NB4 (cell line): ENCODE data around the gene TAF4.
A peak's percentile ranks its signal among the peaks of the same experiment; 100 is the strongest.

ENCODE experiments used
- DNase-seq: peaks from one replicate; pipeline ENCODE4 v3.0.0; 2010; ENCODE audit warnings: low read depth
- H3K4me3 ChIP-seq: one replicate; pipeline ENCODE4 v1.5.1; 2011; ENCODE audit warnings: mild to moderate bottlenecking, low read depth, low read length, moderate library complexity
- MYC ChIP-seq: IDR thresholded peaks from 2 replicates; pipeline ENCODE4 v1.6.1; 2011; ENCODE audit warnings: low read depth, low read length
- POLR2A ChIP-seq: IDR thresholded peaks from 2 replicates; pipeline ENCODE4 v1.6.1; 2011; ENCODE audit warnings: mild to moderate bottlenecking; ENCODE audit not compliant: insufficient read length; ENCODE audit errors: extremely low read depth
- TF ChIP-seq, protein P1 (sequence below): IDR thresholded peaks from 2 replicates; pipeline ENCODE4 v1.6.1; 2011; ENCODE audit warnings: low read depth, low read length
- TF ChIP-seq, protein P2 (sequence below): IDR thresholded peaks from one replicate; pipeline ENCODE4 v1.5.1; 2012; ENCODE audit warnings: low read depth, low read length

The TAF4 gene

DNA sequence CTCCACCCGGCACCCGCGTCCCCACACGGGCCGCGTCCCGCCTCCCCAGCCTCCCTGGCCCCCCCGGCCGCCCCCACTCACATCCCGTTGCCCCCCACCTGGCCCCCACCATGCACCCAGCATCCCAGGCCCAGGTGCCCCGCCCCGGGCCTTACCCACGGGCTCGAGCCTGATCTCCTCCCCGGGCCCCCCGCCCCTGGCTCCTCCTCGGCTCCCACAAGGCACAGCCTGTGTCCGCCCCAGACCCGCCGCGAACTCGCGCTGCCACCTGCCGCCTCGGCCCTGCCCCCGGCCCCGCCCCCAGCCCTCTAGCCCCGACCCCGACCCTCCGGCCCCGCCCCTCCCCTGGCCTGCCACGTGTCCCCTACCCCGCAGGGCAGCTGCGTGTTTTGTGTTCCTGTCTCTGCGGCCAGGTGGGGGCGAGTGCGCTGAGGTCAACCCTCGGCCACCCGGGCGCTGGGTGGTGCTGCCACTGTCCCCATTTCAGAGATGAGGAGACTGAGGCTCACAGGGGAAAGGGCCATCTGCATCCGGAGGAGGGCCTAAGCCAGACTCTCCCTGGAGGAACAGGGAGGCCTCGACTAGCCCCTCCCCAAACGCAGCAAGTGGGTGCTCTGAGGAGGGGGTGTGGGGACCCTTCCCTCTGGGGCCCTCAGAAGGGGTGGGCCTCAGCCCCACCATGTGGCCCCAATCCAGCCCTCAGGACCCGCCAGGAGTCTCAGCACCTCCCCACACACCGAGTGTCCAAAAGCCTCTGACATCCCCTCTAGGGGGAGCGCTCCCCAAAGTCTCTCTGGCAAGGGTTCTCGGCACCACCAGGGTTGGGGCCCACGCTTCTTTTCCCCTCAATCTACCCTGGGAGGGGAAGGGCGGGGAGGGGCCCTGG, 99.8 kb downstream of the TAF4 start:
- TF ChIP-seq, protein P1, sequence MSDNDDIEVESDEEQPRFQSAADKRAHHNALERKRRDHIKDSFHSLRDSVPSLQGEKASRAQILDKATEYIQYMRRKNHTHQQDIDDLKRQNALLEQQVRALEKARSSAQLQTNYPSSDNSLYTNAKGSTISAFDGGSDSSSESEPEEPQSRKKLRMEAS, result no peak
- TF ChIP-seq, protein P2, sequence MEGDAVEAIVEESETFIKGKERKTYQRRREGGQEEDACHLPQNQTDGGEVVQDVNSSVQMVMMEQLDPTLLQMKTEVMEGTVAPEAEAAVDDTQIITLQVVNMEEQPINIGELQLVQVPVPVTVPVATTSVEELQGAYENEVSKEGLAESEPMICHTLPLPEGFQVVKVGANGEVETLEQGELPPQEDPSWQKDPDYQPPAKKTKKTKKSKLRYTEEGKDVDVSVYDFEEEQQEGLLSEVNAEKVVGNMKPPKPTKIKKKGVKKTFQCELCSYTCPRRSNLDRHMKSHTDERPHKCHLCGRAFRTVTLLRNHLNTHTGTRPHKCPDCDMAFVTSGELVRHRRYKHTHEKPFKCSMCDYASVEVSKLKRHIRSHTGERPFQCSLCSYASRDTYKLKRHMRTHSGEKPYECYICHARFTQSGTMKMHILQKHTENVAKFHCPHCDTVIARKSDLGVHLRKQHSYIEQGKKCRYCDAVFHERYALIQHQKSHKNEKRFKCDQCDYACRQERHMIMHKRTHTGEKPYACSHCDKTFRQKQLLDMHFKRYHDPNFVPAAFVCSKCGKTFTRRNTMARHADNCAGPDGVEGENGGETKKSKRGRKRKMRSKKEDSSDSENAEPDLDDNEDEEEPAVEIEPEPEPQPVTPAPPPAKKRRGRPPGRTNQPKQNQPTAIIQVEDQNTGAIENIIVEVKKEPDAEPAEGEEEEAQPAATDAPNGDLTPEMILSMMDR, result peak; percentile 21
- no peak for DNase-seq
- H3K4me3 ChIP-seq, result no peak overlapping the region

DNA sequence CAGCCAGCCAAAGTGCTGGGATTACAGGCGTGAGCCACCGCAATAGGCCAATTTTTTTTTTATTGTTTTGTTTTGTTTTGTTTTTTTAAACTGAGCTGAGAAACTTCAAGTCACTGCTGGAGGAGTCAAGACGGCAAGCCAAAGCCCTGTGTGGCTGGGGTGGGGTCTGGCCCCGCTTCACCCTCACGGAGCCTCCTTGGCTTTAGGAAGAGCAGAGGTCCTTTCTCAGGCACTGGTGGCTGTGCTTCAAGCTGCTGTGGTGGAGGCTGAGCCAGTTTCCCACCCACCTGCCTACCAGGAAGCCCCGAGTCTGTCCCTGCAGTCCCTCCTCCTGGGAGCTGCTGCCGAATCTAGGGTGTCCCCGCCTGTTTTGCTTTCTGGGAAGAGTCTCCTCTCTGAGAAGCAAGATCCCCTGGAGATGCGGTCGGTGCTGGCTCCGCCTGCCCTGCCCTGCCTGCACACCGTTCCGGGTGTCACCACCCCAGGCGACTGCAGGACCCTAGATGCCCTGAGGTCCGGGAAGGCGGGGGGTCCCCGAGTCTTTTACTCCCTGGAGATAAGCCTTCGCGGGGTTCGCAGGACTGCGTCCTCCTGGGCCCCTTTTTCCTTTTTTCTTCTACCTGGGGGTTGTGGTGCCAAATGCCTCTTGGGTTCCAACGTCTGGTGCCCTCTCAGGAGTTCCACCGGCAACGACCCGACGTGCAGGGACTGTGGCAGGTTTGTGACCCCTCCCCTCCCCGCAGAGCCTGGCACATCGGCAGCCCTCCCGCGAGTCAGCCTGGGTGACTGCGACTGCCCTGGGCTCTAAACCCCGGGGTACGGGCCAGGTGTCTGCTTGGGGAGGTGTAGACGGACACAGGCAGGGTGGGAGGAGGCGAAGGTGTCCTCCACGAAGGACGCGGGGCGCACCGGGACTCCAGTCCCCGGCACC, 100.7 kb downstream of the TAF4 start:
- no peak overlapping the region for H3K4me3 ChIP-seq
- no peak for DNase-seq
- TF ChIP-seq, protein P1, result no peak
- TF ChIP-seq, protein P2, result no peak
- TF ChIP-seq MYC (no peak), POLR2A (no peak)

DNA sequence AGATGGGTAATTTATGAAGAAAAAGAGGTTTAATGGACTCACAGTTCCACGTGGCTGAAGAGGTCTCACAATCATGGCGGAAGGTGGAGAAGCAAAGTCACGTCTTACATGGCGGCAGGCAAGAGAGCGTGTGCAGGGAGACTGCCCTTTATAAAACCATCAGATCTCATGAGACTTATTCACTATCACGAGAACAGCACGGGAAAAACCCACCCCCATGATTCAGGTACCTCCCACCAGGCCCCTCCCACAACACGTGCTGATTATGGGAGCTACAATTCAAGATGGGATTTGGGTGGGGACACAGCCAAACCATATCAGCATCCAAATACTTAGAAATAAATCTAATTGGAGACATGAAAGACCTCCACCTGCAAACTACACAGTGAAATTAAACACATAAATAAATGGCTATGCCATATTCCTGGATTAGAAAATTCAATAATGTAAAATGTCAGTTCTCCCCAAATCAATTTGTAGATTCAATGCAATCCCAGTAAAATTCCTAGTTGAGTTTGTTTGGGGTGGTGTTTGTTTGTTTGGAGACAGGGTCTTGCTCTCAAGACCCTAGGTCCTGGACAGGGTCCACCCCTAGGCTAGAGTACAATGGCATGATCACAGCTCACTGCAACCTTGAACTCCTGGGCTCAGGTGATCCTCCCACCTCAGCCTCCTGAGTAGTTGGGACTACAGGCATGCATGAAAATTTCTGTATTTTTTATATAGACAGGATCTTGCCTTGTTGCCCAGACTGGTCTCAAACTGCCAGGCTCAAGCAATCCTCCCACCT, 101.6 kb downstream of the TAF4 start:
- TF ChIP-seq MYC (no peak), POLR2A (no peak)
- TF ChIP-seq, protein P2, result no peak
- no peak overlapping the region for H3K4me3 ChIP-seq

DNA sequence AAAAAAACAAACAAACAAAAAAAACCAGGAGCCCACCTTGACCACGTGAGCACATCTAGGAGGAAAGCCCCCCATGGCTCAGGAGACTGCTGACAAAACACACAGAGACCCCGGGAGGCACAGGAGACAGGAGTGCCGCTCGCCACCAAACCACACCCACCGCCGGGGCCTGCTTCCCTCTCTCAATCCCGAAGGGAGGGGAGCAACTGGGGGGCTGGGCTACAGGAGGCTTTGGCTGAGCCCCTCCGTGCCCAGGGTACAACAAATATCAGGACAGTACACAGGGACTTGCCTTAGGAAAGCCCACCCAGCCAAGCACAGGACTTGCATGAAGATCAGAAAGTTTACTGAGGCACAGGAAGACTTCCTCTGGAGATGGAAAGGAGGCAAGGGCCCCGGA, 102.5 kb downstream of the TAF4 start:
- no peak for DNase-seq
- H3K4me3 ChIP-seq, result no peak overlapping the region
- no peak for TF ChIP-seq POLR2A
- TF ChIP-seq MYC, result no peak
- TF ChIP-seq, protein P1, result no peak
- TF ChIP-seq, protein P2, result no peak

More for the DNA sequence above, 101.6 kb downstream of the TAF4 start:
- DNase-seq, result no peak

DNA sequence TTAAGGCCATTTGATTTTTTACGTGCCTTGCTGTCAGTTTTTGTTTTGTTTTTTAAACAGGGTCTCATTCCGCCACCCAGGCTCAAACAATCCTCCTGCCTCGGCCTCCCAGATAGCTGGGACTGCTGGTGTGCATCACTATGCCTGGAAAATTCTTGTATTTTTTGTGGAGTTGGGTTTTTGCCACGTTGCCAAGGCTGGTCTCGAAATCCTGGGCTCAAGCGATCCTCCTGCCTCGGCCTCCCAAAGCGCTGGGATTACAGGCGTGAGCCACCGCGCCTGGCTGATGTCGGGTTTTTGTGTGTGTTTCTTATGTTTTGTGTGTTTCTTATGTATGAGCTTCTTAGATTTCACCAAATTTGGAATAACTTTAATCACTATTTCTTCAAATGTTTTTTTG, 104.8 kb downstream of the TAF4 start:
- TF ChIP-seq POLR2A, result no peak
- no peak for TF ChIP-seq MYC
- TF ChIP-seq, protein P1, result no peak
- DNase-seq, result no peak
- H3K4me3 ChIP-seq, result no peak overlapping the region
